ENCODE measurements around the gene RPL36A.

GRCh38 chrX:101360390-101360789 is 30.4 kb upstream of the RPL36A start:
- no peak for TF ChIP-seq TAF1 (IDR thresholded peaks at IDR 0.05; ENCODE audit: borderline replicate concordance, low read depth, low read length)
- TF ChIP-seq POLR2AphosphoS5 (IDR thresholded peaks at IDR 0.05; ENCODE audit: low read depth, low read length): no peak
